DOHH2 (cell line): ENCODE results near the gene FGF5.

Experiments used
- H3F3A ChIP-seq: fragments of 200-600 bp; sonication (generic), shearing (Covaris generic); 2 replicates; pipeline ENCODE4 v1.6.0; 2016; ENCODE audit warnings: antibody characterized with exemption, mild to moderate bottlenecking; ENCODE audit not compliant: control insufficient read depth, insufficient read depth
- H3K27ac ChIP-seq: fragments of 200-600 bp; sonication (generic); 2 replicates; pipeline ENCODE4 v1.5.1; 2014; ENCODE audit warnings: low read depth, mild to moderate bottlenecking, low read length, moderate library complexity
- H3K27me3 ChIP-seq: fragments of 200-600 bp; sonication (generic); 2 replicates; pipeline ENCODE4 v1.6.1; 2014; ENCODE audit warnings: mild to moderate bottlenecking, low read length, mixed read lengths; ENCODE audit not compliant: control insufficient read depth
- H3K36me3 ChIP-seq: fragments of 200-600 bp; sonication (generic); 2 replicates; pipeline ENCODE4 v1.6.1; 2014; ENCODE audit warnings: mild to moderate bottlenecking, low read length, moderate library complexity, mixed read lengths; ENCODE audit not compliant: control insufficient read depth
- H3K4me1 ChIP-seq: fragments of 200-600 bp; sonication (generic); 2 replicates; pipeline ENCODE4 v1.6.1; 2014; ENCODE audit warnings: mild to moderate bottlenecking, low read length, mixed read lengths; ENCODE audit not compliant: control insufficient read depth
- H3K4me2 ChIP-seq: fragments of 200-600 bp; sonication (generic); 2 replicates; pipeline ENCODE4 v1.6.0; 2014; ENCODE audit warnings: mild to moderate bottlenecking, low read length, moderate library complexity
- H3K4me3 ChIP-seq: fragments of 200-600 bp; sonication (generic); 2 replicates; pipeline ENCODE4 v1.5.1; 2014; ENCODE audit warnings: mild to moderate bottlenecking, low read length, mixed read lengths
- H3K79me2 ChIP-seq: fragments of 200-600 bp; sonication (generic); 2 replicates; pipeline ENCODE4 v1.6.1; 2014; ENCODE audit warnings: mild to moderate bottlenecking, low read length, mixed read lengths; ENCODE audit not compliant: control insufficient read depth
- H3K9me2 ChIP-seq: fragments of 200-600 bp; sonication (generic); replicated peaks from 2 replicates; pipeline ENCODE4 v1.6.1; 2014; ENCODE audit warnings: mild to moderate bottlenecking, low read length, mixed read lengths; ENCODE audit not compliant: control insufficient read depth
- H3K9me3 ChIP-seq: fragments of 200-600 bp; sonication (generic); 2 replicates; pipeline ENCODE4 v1.6.1; 2014; ENCODE audit warnings: antibody characterized with exemption, low read length, mixed read lengths; ENCODE audit not compliant: control insufficient read depth, insufficient read depth
- H4K20me1 ChIP-seq: fragments of 200-600 bp; sonication (generic); 2 replicates; pipeline ENCODE4 v1.6.0; 2014; ENCODE audit warnings: low read depth, mild to moderate bottlenecking, antibody characterized with exemption, low read length, moderate library complexity; ENCODE audit not compliant: control insufficient read depth, insufficient read depth
- CTCF ChIP-seq: fragments of 200-600 bp; sonication (generic); IDR thresholded peaks from one replicate; pipeline ENCODE4 v1.5.1; 2014; ENCODE audit warnings: antibody characterized with exemption, mild to moderate bottlenecking, low read depth, low read length; ENCODE audit not compliant: poor library complexity, severe bottlenecking
- EZH2phosphoT487 ChIP-seq: fragments of 200-600 bp; sonication (generic); IDR thresholded peaks from 2 replicates; pipeline ENCODE4 v1.6.1; 2017; ENCODE audit warnings: borderline replicate concordance, mild to moderate bottlenecking, antibody characterized with exemption, low read length, moderate library complexity, mixed read lengths

FGF5 gene

GRCh38 chr4:80255329-80256095, 11.0 kb upstream of the FGF5 start:
- Histone ChIP-seq H3K4me3 (no peak overlapping the region), H3K27me3 (no peaks in the 10 kb centered on the region), H3K27ac (no peak overlapping the region), H3K9me3 (no peaks in the 10 kb centered on the region), H3K79me2 (no peaks in the 10 kb centered on the region), H3F3A (no peaks in the 10 kb centered on the region), H3K36me3 (no peaks in the 10 kb centered on the region), H3K9me2 (no peaks in the 10 kb centered on the region), H4K20me1 (no peaks in the 10 kb centered on the region), H3K4me2 (no peak overlapping the region), H3K4me1 (no peaks in the 10 kb centered on the region)
- no peak for TF ChIP-seq EZH2phosphoT487
- TF ChIP-seq CTCF: no peak

- H3K4me3 ChIP-seq: no peak overlapping the region
- H3K4me1 ChIP-seq: no peaks in the 10 kb centered on the region
- no peak overlapping the region for H3K4me2 ChIP-seq
- H3K36me3 ChIP-seq: no peaks in the 10 kb centered on the region
- no peaks in the 10 kb centered on the region for H3K79me2 ChIP-seq
- no peaks in the 10 kb centered on the region for H3K9me3 ChIP-seq
- no peaks in the 10 kb centered on the region for H3F3A ChIP-seq
- H3K27me3 ChIP-seq: no peaks in the 10 kb centered on the region
- H3K27ac ChIP-seq: no peak overlapping the region
- H3K9me2 ChIP-seq: no peaks in the 10 kb centered on the region
- no peak for TF ChIP-seq EZH2phosphoT487
- H4K20me1 ChIP-seq: no peaks in the 10 kb centered on the region
These were observed 8.6 kb upstream of the FGF5 start for GRCh38 chr4:80257851-80258250.

GRCh38 chr4:80259012-80259411, 7.5 kb upstream of the FGF5 start:
- no peaks in the 10 kb centered on the region for H3K79me2 ChIP-seq
- no peak overlapping the region for H3K4me2 ChIP-seq
- H3K36me3 ChIP-seq: no peaks in the 10 kb centered on the region
- H3K9me3 ChIP-seq: no peaks in the 10 kb centered on the region
- H3K27me3 ChIP-seq: no peaks in the 10 kb centered on the region
- no peak for TF ChIP-seq CTCF
- TF ChIP-seq EZH2phosphoT487: no peak
- no peaks in the 10 kb centered on the region for H4K20me1 ChIP-seq
- no peak overlapping the region for H3K27ac ChIP-seq
- H3K9me2 ChIP-seq: no peaks in the 10 kb centered on the region
- no peaks in the 10 kb centered on the region for H3K4me1 ChIP-seq
- no peak overlapping the region for H3K4me3 ChIP-seq
- no peaks in the 10 kb centered on the region for H3F3A ChIP-seq

GRCh38 chr4:80259817-80260216, 6.6 kb upstream of the FGF5 start:
- Histone ChIP-seq H3K9me2 (no peaks in the 10 kb centered on the region), H3K36me3 (no peaks in the 10 kb centered on the region), H3K79me2 (no peaks in the 10 kb centered on the region), H3K27ac (no peak overlapping the region), H4K20me1 (no peaks in the 10 kb centered on the region), H3K27me3 (peaks cover 2% of the 10 kb centered on the region; the same call in 1 of the 2 replicates), H3K4me1 (no peaks in the 10 kb centered on the region), H3K4me2 (no peak overlapping the region), H3F3A (no peaks in the 10 kb centered on the region), H3K9me3 (no peaks in the 10 kb centered on the region), H3K4me3 (no peak overlapping the region)
- TF ChIP-seq CTCF (no peak), EZH2phosphoT487 (no peak)
